ENCODE data around the gene CCL21.

GRCh38 chr9:34664281-34665066 lies 45.5 kb downstream of the CCL21 start:
- TF ChIP-seq REST (IDR thresholded peaks at IDR 0.05; ENCODE audit: borderline replicate concordance) (no peak), POLR2AphosphoS5 (IDR thresholded peaks at IDR 0.05) (no peak), CTCF (IDR thresholded peaks at IDR 0.05; ENCODE audit: poor library complexity, severe bottlenecking) (peak; percentile 61)

Data from neural cell (in vitro differentiated cells).